Left kidney (tissue), 2 donors: ENCODE measurements around the gene NAALADL2. TPM values are rescaled to one million over a fixed set of nuclear protein-coding genes. Genes with fewer than 3 reads are reported as not detected.

Source experiments
- DNase-seq: peaks from one replicate; pipeline ENCODE4 v3.0.0-alpha.2; 2013
- polyA plus RNA-seq: library from polyadenylated mRNA; unstranded; fragments of 120-200 nt; gene quantifications from one replicate; pipeline ENCODE4 v1.2.1, GENCODE V29; 2013; ENCODE audit not compliant: insufficient read length

Gene NAALADL2
- polyA plus RNA-seq, 1 donor: 19.9 TPM

DNA sequence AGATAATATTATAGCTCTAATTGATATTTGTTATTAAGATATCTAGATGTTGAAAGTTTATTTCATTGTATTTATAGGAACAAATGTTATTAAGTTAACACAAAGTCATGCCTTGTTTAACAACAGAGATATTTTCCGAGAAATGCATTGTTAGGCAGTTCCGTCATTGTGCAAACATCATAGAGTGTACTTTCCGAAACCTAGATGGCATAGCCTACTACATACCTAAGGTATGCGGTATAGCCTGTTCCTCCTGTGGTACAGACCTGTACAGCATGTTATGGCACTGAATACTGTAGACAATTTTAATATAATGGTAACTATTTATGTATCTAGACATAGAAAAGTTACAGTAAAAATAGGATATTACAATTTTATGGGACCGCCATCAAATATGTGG is 114.3 kb downstream of the NAALADL2 start:
- no peak for DNase-seq

DNA sequence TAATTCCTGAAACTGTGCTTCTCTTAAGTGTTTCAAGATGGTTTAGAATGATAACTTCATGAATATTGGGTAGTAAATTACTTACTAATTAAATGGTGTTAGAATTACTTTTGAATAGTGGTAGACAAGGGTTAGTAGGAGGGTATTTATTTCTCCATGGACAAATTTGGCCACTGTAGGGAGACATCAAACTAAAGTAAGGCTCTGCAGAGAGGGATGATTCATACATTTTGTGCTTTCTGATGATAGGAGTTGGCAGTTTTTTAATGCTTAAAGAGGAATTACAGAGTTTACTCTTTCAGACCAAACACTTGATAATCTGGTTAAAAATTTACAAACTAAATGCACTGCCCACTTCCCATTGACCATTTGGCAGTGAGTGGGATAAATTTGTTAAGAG is 127.6 kb downstream of the NAALADL2 start:
- no peak for DNase-seq

DNA sequence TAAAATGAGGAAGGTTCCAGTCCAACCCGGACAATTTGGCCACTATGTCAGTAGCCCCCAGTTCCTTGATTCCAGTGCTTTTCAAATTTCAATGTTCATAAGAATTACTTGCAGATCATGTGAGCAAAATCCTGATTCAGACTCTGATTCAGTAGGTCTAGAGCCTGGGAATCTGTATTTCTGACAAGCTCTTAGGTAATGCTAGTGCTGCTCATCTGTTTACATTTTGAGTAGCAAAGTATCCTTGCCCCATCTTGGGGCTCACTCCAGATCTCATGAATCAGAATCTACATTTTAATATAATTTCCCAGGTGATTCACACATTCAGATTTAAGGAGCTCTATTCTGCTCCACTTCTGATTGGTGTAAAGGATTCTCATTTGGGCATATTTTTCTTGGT is 142.0 kb downstream of the NAALADL2 start:
- no peak for DNase-seq

DNA sequence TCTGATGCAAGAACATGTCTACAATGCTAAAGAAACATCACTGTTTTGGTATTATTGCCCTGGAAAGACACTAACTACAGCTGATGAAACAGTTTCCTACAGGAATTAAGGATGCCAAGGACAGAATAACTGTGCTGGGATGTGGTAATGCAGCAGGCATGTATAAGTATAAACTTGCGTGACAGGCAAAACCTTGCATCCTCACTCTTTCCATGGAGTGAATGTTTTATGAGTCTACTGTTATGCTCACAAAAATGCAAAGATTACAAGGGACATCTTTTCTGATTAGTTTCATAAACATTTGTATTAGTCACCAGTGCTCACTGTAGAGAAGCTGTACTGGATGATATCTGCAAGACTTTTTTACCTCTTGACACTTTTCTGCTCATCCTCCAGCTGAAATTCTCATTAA is 143.6 kb downstream of the NAALADL2 start:
- DNase-seq: no peak

DNA sequence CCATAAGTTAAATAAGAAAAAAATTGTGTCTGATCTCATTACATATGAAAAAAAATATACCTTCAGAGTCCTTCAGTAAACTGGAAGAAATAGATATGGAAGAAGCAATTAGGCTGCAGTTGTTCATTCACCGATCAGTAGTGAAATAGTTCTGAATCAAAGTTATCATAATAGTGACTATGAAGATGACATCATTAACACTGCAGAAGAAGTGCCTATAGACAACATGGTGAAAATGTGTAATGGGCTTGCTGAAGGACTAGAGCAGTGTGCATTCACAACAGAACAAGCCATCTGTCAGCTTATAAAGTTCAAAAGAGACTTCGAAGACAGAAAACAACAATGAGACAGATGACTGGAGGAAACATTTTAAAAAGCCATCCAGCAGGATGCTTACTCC is 144.5 kb downstream of the NAALADL2 start:
- DNase-seq: no peak

DNA sequence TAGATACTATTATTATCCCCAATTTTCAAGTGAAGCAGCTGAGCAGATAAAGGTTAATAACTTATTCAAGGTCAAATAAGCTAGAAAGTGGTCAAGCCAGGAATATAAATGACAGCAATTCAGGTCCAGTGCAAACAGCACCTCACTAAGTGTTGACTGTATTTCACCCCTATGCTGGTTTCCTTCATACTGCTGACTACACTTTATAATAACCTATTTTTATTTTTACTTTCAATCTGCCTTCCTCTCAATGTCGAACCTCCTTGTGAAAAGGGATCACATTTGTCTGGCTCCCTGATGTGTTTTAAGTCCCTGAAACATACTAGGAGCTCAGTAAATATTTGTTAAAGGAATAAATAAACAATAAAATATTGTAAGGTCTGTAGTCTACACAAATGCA is 146.1 kb downstream of the NAALADL2 start:
- DNase-seq: no peak

DNA sequence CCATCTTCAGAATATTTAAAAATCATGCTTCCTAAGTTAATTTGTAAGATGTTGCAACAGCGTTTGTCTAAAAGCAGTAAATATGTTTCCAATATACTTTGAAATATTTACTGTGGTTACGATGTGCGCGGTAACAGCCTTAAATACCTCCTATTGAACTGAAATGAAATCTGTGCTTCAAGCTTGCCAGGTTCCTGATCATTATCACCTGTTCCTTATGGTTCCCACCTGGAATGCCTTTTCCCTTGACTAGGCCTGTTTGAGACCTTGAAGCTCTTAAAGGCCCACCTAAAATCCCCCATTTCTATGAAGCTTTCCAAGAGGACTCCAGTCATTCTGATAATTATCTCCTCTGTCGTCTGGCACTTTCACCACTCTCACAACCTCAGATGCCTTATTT is 146.7 kb downstream of the NAALADL2 start:
- no peak for DNase-seq

DNA sequence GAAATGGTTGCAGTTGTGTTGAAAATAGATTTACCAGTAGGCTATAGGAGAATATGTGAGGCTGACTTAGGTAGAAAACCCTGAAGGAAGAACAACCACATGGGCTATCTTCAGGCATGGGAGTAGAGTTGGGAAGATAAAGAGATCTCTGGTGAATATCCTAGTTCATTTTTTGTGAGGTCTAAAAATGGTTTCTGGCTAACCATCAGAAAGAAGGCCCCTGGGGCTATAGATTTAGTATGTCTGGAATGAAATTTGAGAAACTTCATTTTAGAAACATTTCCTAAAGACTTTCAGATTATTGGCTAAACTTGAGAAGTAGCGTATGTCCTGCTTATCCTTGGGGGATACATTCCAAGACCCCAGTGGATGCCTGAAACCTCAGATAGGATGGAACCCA is 148.2 kb downstream of the NAALADL2 start:
- no peak for DNase-seq

DNA sequence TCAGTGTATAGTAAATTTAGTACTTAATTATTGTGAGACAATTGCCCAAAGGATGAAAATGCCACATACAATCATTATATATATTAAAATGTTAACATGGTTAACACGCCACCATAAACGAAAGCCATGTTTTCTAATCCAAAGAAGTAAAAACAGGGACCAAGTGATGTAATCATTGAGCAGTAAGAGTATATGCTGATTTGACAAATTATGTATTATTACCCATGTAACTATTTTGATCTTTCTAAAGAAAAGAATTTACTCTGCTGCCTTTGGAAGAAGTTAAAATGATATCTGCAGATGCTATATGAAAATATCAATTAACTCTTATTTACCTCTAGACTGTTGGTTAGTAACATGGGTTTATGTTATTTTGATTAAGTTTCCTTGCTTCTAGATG is 150.2 kb downstream of the NAALADL2 start:
- no peak for DNase-seq

DNA sequence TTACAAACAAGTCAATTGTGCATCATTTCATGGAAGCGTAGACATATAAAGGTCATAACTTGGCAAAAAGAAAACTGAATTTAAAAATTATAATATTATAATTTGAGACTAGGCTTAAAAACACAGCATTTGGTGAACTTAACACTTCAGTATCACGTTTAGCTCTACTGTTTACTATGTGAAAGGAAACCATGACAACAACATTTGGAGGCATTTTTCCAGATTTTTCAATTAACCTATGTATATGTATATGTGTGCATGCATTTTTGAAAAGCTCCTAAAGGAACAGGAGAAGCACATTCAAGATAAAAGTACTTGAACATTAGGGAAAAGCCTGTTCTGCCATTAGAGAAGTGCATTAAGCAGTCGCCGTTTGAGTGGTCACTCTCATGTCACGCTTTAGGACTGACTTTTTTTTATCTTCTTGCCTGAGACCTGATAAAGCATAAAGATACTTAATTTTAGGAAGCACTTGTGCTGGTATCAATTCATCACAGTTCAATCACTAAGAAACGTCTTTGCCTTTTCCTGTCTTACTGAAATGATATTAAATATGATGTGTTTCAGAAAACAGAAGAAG is 156.0 kb downstream of the NAALADL2 start:
- no peak for DNase-seq

DNA sequence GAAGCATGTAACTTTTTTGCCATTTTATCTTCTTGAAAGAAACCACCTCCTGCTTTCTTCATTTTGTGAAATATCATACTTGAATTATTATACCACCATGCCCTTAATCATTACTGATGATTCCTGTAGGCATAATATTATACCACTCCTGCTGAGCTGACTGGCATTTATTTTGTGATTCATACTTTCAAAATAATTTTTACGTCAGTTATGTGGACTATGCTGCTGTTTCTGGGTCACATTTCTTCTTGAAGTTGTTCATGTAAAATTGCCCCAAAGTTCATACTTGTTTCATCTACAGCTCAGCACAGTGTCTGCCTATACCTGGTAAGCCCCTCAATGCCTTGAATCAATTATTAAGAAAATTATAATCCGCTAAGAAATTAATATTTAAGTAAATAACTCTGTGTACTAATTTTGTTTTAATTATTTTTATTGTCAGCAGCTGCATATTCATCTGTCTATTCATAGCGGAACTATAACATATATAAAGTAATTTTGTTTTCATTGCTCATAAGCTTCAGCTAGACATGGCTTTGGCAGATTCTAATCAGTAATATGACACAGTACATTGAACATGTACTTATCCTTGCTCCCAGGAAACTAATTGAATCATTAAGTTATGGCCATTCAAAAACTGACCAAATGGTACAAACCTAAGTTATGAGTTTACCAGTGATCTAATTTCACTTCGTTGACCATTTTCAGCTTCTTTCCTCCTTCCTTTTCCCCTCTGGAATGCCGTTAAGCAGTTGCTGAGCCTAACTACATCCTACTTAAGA is 160.0 kb downstream of the NAALADL2 start:
- no peak for DNase-seq

DNA sequence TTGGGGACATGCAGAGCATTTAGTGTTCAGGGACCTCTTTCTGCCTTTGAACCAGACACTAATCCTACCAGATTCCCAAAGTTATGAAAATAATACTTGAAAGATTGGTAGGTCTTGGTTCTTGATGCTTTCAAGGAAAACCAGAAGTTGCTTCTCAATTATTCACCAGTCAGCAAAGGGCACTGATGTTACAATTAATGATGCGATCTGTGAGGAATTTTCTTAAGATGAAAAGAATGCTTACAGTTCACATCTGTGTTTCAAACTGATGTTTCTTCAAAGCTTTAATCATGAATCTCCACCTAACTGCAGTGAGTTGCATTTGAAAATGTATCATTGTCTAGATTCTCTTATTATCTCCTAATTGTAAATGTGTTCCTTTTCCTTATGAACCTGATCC is 161.0 kb downstream of the NAALADL2 start:
- DNase-seq: no peak

DNA sequence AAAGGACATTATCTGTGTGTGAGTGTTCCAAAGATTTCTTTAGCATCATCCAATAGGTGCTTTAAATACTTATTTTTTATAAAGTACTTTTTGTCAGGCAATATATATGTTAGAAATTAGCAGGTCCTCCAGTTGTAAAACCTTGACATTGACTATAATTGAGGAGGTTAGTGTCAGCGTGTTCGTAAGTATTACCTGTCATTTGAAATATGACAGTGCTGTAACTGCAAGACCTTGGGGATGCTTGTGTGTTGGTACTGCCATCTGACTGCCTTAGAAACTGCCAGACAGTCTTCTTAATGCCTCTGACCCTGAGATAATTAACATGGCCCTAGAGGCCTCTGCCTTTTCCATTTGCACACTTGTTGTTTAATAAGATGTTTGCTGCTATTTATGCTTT is 170.7 kb downstream of the NAALADL2 start:
- no peak for DNase-seq

DNA sequence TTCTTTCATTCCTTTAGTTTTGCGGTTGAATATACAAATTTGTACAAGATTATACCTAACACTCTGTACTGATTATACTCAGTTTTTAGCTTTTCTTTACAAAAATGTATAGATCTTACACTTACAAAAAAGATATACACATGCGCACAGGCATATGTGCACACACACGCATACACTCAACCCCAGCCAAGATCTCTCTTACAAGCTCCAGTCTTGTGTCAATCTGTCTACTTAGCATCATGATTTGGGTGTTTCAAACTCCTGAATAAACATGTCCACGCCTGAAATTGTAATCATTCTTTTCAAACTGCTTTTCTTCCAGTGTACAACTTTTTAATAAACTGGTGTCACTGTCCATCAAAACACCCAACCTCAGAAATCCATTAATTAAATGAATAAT is 180.7 kb downstream of the NAALADL2 start:
- no peak for DNase-seq

DNA sequence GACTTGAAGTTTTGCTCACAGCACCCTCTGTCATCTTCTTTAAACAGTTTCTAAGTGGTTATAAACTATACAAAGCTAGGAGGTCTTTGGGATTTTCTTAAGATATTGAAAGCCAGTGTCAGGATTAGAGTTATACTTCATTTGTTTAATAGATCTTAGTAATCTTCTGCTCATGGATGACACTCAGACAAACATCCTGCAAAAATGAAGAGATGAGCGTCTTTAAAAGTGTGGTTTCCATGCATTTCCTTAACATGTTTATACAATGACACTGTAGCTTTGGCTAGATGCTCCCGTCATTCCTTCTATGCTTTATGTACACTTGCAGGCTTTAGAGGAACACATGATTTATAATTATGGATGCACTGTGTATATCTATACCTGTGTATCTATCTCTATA is 182.2 kb downstream of the NAALADL2 start:
- DNase-seq: no peak

DNA sequence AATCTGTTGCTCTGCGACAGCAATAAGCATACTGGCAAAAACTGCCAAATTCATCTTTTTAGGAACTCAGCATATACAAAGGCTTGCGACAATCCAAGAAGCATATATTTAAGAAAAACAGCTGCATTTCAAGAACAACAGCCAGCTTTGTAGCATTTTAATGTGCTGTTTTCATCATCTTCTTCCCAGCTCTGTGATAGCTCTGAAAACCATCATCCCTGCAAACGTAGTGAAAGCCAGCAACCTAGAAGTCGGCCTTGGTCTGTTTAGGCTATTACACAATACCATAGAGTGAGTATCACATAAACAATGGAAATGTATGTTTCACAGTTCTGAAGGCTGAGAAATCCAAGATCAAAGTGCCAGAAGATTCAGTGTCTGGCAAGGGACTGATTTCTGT is 187.5 kb downstream of the NAALADL2 start:
- no peak for DNase-seq

DNA sequence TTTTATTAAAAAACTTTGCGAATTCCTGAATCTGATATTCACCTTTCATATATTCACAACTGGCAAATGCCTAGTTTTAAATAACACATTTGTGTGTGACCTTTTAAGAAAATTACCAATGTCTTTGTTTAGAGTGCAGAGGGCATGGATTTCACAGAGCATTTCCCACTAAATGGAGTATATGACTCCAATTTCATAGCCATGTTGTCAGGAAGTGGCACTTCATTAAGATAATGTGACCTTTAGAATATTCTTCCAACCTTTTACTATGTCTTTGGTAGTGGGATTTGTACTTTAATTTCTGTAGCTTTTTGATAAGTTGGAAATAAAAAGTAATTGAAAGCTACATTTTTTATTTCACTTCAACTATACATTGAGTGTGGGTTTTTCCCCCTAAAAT is 188.7 kb downstream of the NAALADL2 start:
- no peak for DNase-seq

DNA sequence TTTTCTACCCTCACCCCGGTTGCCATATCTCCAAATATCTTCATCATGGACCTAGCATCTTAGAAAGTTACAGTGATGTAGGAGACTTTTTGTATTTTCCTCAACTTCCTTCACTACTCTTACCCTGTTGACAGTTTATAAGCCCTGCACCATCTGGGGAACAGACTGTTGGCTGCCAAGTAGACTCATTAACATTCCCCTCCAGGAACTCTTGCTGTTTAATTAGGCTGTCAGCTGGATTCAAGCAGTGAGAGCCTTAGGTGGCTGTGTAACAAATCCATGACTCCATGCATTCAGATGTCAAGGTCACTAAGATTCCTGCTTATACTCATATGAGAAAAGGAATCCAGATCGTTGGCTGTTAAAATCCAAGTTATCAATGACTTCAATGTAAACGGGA is 198.3 kb downstream of the NAALADL2 start:
- no peak for DNase-seq

DNA sequence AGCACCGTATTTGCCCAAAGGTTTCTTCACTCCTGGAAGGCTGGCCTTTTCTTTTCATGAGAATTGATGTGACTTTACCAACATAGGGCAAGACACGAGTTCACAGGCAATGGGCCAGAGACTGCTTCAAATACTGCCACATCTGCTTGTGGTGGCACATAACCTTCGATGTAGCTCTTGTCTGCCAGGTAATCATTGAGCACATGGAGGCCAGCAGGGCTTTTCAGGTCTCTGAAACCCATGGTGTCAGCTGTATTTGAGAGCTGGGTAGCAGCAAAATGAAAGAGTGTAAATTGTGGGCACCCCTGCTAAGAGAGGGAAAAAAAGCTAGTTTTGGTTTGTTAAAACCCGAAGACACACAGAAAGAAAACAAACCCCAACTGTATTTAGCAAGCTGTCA is 200.7 kb downstream of the NAALADL2 start:
- DNase-seq: no peak

DNA sequence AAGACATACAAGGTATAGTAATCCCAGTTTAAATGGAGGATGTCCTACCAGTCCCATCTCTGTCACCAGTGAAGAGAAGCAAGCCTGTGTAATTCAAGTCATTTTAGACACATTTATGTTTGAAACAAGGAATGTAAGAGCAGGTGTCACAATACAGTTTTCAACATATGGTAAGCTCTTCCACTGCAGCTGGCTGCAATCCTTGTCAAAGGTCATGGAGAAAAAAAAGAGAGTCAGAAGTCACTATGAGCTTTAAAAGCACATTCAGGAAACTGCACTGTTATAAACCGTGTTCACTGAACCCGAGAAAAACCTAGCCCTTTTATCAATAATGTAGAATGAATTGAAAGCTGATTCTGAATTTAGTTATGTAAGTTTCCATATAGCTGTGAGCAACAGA is 206.4 kb downstream of the NAALADL2 start:
- DNase-seq: no peak

DNA sequence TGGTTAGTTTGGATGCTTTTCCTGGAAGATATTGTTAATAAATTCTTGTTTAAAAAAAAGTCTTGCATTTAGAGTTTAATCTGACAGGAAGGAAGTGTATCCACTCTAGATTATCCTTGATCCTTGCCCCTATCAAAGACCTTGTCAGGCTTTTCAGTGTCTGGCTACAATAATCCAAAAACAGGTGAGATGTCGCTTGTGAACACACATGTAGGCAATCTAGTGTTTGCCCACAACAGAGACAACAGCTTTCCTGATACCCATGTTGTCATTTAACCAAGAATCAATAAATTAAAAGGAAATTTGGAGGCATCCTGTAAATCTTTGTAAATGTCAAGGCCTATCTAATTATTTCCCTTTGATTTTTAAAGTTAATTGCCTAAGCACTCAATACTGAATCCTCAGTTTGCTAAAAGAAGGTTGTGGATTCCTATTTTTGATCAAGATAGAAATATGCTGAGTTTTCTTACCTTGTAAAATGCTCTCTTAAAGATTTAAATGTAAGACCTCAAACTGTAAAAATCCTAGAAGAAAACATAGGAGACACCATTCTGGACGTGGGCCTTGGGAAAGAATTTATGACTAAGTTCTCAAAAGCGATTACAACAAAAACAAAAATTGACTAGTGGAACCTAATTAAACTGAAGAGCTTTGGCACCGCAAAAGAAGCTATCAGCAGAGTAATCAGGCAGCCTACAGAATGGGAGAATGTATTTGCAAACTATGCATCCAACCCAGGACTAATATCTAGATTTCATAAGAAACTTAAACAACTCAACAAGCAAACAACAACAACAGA is 207.7 kb downstream of the NAALADL2 start:
- DNase-seq: no peak

DNA sequence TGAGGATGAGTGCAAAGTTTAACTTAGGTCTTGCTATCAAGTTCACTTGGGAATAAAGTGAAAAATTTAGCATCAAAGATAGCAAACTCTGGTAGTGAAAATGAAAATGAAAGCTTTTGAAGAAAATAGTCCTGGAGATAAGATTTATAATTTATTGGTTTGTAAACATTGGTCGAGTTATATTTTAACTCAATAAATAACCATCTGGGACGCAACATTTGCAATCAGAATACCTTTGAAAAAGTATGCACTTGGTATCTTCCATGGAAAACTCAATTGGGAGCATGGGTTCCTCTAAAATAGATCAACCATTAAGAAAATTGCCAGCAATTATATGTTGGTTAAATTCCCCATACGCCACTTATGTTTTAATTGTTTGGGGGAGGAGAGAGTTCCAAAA is 209.5 kb downstream of the NAALADL2 start:
- DNase-seq: no peak

DNA sequence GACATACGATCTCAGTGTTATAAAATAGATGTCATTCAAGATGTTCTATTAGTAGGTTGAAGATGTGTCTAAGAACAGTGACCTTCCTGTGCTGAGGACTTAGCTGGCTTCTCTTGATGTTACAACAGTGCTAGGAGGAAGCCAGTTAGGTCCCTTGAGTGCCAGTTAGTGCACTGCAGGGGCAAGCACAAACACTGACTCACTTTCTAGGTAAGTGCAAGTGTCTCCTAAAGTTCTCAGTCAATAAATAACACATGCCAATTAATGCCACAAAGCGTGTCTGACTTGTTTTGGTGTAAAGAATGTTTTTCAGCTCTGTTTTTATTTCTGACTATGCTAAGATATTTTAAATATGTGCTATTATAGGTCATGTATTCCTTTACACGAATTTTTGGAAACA is 211.8 kb downstream of the NAALADL2 start:
- no peak for DNase-seq
